ENCODE data around the gene ARG2. TPM values are rescaled to one million over a fixed set of nuclear protein-coding genes. Genes with fewer than 3 reads are reported as not detected.

The ARG2 gene
- total RNA-seq, 2 experiments from 2014 or later: 3.7 to 3.9 TPM

DNA sequence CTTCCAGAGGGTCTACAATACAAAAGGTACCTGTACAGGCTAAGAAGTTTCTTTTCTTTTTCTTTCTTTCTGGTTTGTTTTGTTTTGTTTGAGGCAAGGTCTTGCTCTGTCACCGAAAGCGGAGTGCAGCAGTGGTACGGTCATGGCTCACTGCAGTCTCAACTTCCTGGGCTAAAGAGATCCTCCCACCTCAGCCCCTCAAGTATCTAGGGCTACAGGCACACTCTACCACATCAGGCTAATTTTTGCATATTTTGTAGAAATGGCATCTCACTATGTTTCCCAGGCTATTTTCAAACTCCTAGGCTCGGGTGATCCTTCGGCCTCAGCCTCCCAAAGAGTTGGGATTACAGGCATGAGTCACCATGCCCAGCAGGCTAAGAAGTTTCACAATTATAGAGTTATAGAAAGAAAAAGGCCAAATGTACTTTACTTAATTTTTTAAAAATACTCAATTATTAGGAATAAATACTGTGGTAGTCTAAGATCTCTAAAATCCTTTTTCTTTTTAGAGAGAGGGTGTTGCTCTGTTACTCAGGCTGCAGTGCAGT, 16.6 kb upstream of the ARG2 start:
- ChIA-PET POLR2A (no interaction called here), CTCF (no interaction called here)
- no peak for DNase-seq
- intact Hi-C loops (cut with DNase I, micrococcal nuclease): loop anchor here (5.0 kb wide), 4 partner anchors 64 to 214 kb away; partner anchors contain the start of genes RAD51B (in 1 of the 2), RDH11 (in 1 of the 2), VTI1B (in 1 of the 2) and ZFYVE26 (in 1 of the 2)
- Mint-ChIP-seq H3K9me3 (no peaks in the 10 kb centered on the region), H3K4me3 (peak overlapping the region; percentile 58), H3K36me3 (ENCODE audit: low read depth) (peaks cover 4% of the 10 kb centered on the region), H3K4me1 (ENCODE audit: low read depth) (peaks cover 28% of the 10 kb centered on the region), H3K27ac (peak overlapping the region; percentile 22), H3K27me3 (no peaks in the 10 kb centered on the region)
- no peak for ATAC-seq (ENCODE audit: poor library complexity)
- Histone ChIP-seq H3K4me3 (ENCODE audit: low read length) (no peak overlapping the region), H3K27ac (ENCODE audit: low read depth in 1 of 2, low read length in 2 of 2) (no peak overlapping the region), H3K36me3 (ENCODE audit: insufficient read depth, low read length) (no peaks in the 10 kb centered on the region), H3K9me3 (ENCODE audit: control insufficient read depth in 1 of 2, insufficient read depth in 1 of 2, low read length in 2 of 2) (peaks cover 0 to 5% of the 10 kb centered on the region in 2 experiments), H3K27me3 (ENCODE audit: control insufficient read depth in 1 of 2, insufficient read depth in 2 of 2, low read length in 2 of 2) (no peaks in the 10 kb centered on the region), H3K4me1 (ENCODE audit: insufficient read depth, low read length) (peaks cover 20% of the 10 kb centered on the region)
- TF ChIP-seq, protein P1, sequence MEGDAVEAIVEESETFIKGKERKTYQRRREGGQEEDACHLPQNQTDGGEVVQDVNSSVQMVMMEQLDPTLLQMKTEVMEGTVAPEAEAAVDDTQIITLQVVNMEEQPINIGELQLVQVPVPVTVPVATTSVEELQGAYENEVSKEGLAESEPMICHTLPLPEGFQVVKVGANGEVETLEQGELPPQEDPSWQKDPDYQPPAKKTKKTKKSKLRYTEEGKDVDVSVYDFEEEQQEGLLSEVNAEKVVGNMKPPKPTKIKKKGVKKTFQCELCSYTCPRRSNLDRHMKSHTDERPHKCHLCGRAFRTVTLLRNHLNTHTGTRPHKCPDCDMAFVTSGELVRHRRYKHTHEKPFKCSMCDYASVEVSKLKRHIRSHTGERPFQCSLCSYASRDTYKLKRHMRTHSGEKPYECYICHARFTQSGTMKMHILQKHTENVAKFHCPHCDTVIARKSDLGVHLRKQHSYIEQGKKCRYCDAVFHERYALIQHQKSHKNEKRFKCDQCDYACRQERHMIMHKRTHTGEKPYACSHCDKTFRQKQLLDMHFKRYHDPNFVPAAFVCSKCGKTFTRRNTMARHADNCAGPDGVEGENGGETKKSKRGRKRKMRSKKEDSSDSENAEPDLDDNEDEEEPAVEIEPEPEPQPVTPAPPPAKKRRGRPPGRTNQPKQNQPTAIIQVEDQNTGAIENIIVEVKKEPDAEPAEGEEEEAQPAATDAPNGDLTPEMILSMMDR (IDR thresholded peaks at IDR 0.05): no peak

DNA sequence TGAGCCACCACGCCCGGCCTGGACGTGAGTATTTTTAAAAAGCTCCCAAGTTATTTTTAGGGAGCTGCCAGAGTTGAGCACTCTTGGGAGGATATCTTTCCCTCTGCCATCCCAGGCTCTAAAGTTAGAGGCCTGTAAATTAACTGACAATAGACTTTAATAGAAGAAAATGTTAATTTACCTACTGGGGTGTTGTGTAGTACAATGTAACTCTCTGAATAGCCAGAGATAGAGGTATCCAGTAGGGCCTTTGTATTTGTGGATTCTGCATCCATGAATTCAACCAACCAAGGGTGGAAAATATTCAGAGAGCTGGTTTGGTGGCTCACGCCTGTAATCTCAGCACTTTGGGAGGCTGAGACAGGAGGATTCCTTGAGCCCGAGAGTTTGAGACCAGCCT, 12.1 kb upstream of the ARG2 start:
- ChIA-PET POLR2A (no interaction called here), CTCF (interaction anchor here (1.4 kb wide), 1 partner anchor 24 kb away, joined by 4 read pairs; no protein-coding TSS in a partner anchor)
- H3K4me1 Mint-ChIP-seq (ENCODE audit: low read depth): no peaks in the 10 kb centered on the region
- no peak overlapping the region for H3K27ac ChIP-seq (ENCODE audit: low read depth in 1 of 2, low read length in 2 of 2)
- DNase-seq (no peak), ATAC-seq (ENCODE audit: poor library complexity) (no peak)
- H3K9me3 ChIP-seq (ENCODE audit: control insufficient read depth in 1 of 2, insufficient read depth in 1 of 2, low read length in 2 of 2): no peaks in the 10 kb centered on the region
- no peak overlapping the region for H3K4me3 ChIP-seq (ENCODE audit: low read length)
- H3K4me3 Mint-ChIP-seq: no peak overlapping the region
- no peaks in the 10 kb centered on the region for H3K9me3 Mint-ChIP-seq
- intact Hi-C loops (cut with DNase I, micrococcal nuclease): no loop called here
- H3K4me1 ChIP-seq (ENCODE audit: insufficient read depth, low read length): no peaks in the 10 kb centered on the region
- peaks cover 11% of the 10 kb centered on the region for H3K27me3 Mint-ChIP-seq
- no peaks in the 10 kb centered on the region for H3K36me3 ChIP-seq (ENCODE audit: insufficient read depth, low read length)
- TF ChIP-seq, protein P1 (IDR thresholded peaks at IDR 0.05): no peak
- H3K27ac Mint-ChIP-seq: no peak overlapping the region
- peaks cover 0 to 6% of the 10 kb centered on the region in 2 experiments for H3K27me3 ChIP-seq (ENCODE audit: control insufficient read depth in 1 of 2, insufficient read depth in 2 of 2, low read length in 2 of 2)
- no peaks in the 10 kb centered on the region for H3K36me3 Mint-ChIP-seq (ENCODE audit: low read depth)

DNA sequence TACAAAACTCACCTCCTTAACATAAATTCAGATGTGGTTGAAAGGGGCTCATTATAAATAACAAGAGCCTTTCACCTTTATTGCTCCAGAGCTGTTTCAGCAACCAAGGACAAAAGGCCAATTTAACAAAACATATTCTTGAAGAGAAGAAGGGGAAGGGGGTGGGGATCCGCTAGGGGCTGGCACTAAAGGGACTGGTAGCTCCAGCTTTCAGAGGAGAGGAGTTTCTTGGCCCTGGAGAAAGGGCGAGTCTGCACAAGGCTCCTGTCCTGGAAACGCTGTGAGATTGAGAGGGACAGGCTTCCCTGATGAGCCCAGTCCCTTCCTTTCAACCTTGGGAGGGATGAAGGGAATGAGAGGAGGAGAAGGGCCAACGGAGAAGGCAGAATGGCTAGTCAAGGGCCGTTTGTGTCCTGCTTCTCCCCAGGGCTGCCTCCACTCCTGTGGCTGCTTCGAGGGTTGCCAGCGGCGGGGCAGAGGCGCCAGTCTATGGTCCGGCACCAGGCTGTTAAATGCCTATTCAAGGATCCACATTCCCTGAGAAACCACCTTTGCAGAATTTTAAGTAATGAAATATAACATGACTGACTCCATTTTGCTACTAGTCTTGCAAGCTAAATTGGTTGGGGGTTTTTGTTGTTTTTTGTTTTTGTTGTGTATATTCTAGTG, 9.9 kb upstream of the ARG2 start:
- Histone ChIP-seq H3K4me1 (ENCODE audit: insufficient read depth, low read length) (no peaks in the 10 kb centered on the region), H3K27me3 (ENCODE audit: control insufficient read depth in 1 of 2, insufficient read depth in 2 of 2, low read length in 2 of 2) (peaks cover 0 to 6% of the 10 kb centered on the region in 2 experiments), H3K9me3 (ENCODE audit: control insufficient read depth in 1 of 2, insufficient read depth in 1 of 2, low read length in 2 of 2) (no peaks in the 10 kb centered on the region), H3K4me3 (ENCODE audit: low read length) (no peak overlapping the region), H3K27ac (ENCODE audit: low read depth in 1 of 2, low read length in 2 of 2) (no peak overlapping the region), H3K36me3 (ENCODE audit: insufficient read depth, low read length) (no peaks in the 10 kb centered on the region)
- no peak overlapping the region for H3K4me3 Mint-ChIP-seq
- TF ChIP-seq, protein P1 (IDR thresholded peaks at IDR 0.05): no peak
- H3K9me3 Mint-ChIP-seq: no peaks in the 10 kb centered on the region
- no peak overlapping the region for H3K27ac Mint-ChIP-seq
- intact Hi-C loops (cut with DNase I, micrococcal nuclease): no loop called here
- POLR2A ChIA-PET: interaction anchor here (0.6 kb wide), 1 partner anchor 257 kb away, joined by 3 read pairs; no protein-coding TSS in a partner anchor
- no peaks in the 10 kb centered on the region for H3K36me3 Mint-ChIP-seq (ENCODE audit: low read depth)
- no peak for ATAC-seq (ENCODE audit: poor library complexity)
- no peaks in the 10 kb centered on the region for H3K4me1 Mint-ChIP-seq (ENCODE audit: low read depth)
- CTCF ChIA-PET: no interaction called here
- no peak for DNase-seq
- H3K27me3 Mint-ChIP-seq: peaks cover 11% of the 10 kb centered on the region

Data from CD4-positive, alpha-beta T cell (primary cell).